ENCODE measurements around the gene TUBGCP5.

GRCh38 chr15:23050708-23051107 lies 11.3 kb upstream of the TUBGCP5 start:
- TF ChIP-seq, protein P1, sequence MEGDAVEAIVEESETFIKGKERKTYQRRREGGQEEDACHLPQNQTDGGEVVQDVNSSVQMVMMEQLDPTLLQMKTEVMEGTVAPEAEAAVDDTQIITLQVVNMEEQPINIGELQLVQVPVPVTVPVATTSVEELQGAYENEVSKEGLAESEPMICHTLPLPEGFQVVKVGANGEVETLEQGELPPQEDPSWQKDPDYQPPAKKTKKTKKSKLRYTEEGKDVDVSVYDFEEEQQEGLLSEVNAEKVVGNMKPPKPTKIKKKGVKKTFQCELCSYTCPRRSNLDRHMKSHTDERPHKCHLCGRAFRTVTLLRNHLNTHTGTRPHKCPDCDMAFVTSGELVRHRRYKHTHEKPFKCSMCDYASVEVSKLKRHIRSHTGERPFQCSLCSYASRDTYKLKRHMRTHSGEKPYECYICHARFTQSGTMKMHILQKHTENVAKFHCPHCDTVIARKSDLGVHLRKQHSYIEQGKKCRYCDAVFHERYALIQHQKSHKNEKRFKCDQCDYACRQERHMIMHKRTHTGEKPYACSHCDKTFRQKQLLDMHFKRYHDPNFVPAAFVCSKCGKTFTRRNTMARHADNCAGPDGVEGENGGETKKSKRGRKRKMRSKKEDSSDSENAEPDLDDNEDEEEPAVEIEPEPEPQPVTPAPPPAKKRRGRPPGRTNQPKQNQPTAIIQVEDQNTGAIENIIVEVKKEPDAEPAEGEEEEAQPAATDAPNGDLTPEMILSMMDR (IDR thresholded peaks at IDR 0.05; ENCODE audit: extremely low read depth in 1 of 2, insufficient read depth in 1 of 2, low read depth in 1 of 2, low read length in 2 of 2): no peak
- TF ChIP-seq EZH2 (IDR thresholded peaks at IDR 0.05; ENCODE audit: borderline replicate concordance, low read depth, low read length, severe bottlenecking): no peak
